Measurements from ENCODE around the gene AP3S1.

DNA sequence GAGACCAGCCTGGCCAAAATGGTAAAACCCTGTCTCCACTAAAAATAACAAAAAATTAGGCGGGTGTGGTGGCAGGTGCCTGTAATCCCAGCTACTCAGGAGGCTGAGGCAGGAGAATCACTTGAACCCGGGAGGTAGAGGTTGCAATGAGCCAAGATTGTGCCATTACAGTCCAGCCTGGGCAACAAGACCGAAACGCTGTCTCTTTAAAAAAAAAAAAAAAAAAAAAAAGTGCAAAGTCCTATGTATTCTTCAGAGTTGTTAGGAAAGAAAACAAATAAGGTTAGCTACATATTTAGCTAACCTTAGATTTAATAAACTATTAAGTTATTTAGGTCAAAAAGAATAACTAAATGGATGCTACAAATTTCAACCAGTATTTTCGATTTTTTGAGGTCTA is 11.8 kb upstream of the AP3S1 start:
- TF ChIP-seq POLR2A (IDR thresholded peaks at IDR 0.05) (no peak), POLR2AphosphoS5 (IDR thresholded peaks at IDR 0.05) (no peak), EP300 (IDR thresholded peaks at IDR 0.05) (no peak)
- TF ChIP-seq, protein P1, sequence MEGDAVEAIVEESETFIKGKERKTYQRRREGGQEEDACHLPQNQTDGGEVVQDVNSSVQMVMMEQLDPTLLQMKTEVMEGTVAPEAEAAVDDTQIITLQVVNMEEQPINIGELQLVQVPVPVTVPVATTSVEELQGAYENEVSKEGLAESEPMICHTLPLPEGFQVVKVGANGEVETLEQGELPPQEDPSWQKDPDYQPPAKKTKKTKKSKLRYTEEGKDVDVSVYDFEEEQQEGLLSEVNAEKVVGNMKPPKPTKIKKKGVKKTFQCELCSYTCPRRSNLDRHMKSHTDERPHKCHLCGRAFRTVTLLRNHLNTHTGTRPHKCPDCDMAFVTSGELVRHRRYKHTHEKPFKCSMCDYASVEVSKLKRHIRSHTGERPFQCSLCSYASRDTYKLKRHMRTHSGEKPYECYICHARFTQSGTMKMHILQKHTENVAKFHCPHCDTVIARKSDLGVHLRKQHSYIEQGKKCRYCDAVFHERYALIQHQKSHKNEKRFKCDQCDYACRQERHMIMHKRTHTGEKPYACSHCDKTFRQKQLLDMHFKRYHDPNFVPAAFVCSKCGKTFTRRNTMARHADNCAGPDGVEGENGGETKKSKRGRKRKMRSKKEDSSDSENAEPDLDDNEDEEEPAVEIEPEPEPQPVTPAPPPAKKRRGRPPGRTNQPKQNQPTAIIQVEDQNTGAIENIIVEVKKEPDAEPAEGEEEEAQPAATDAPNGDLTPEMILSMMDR (IDR thresholded peaks at IDR 0.05) = no peak
